ENCODE measurements around the gene UQCR10.
A peak's percentile ranks its signal among the peaks of the same experiment; 100 is the strongest.

UQCR10 gene

GRCh38 chr22:29762263-29762662, 4.9 kb upstream of the UQCR10 start:
- DNase-seq (ENCODE audit: low read depth in 2 of 2), result no peak

- DNase-seq (ENCODE audit: low read depth in 2 of 2), result no peak
Observed at GRCh38 chr22:29765905-29766631, 1.1 kb upstream of the UQCR10 start.

GRCh38 chr22:29766632-29767170, 468 bp upstream of the UQCR10 start, which contains the start of gene ZMAT5:
ZMAT5 (minus strand) TSS chr22:29767007; CDS start chr22:29748544, 18,463 bp downstream.
- DNase-seq (ENCODE audit: low read depth in 2 of 2), result peak; percentile 76 to 79

GRCh38 chr22:29768052-29768693, 1.0 kb downstream of the UQCR10 start:
- DNase-seq (ENCODE audit: low read depth in 2 of 2), result no peak

GRCh38 chr22:29769723-29770321, 2.7 kb downstream of the UQCR10 start:
- DNase-seq (ENCODE audit: low read depth in 2 of 2), result no peak

- DNase-seq (ENCODE audit: low read depth in 2 of 2), result no peak
Observed at GRCh38 chr22:29772170-29772641, 5.0 kb downstream of the UQCR10 start.

GRCh38 chr22:29773233-29773632, 6.1 kb downstream of the UQCR10 start:
- DNase-seq (ENCODE audit: low read depth in 2 of 2), result no peak

GRCh38 chr22:29780220-29780619, 13.1 kb downstream of the UQCR10 start:
- DNase-seq (ENCODE audit: low read depth in 2 of 2), result no peak

- DNase-seq (ENCODE audit: low read depth in 2 of 2), result no peak
Observed at GRCh38 chr22:29780748-29781676, 13.8 kb downstream of the UQCR10 start.

GRCh38 chr22:29782061-29782845, 15.1 kb downstream of the UQCR10 start:
- no peak for DNase-seq (ENCODE audit: low read depth in 2 of 2)

- DNase-seq (ENCODE audit: low read depth in 2 of 2), result no peak
Observed at GRCh38 chr22:29784451-29785361, 17.5 kb downstream of the UQCR10 start.

GRCh38 chr22:29786031-29786430, 18.9 kb downstream of the UQCR10 start:
- no peak for DNase-seq (ENCODE audit: low read depth in 2 of 2)

GRCh38 chr22:29787371-29787980, 20.3 kb downstream of the UQCR10 start:
- DNase-seq (ENCODE audit: low read depth in 2 of 2), result no peak

- no peak for DNase-seq (ENCODE audit: low read depth in 2 of 2)
Observed at GRCh38 chr22:29788339-29789279, 21.4 kb downstream of the UQCR10 start.

- no peak for DNase-seq (ENCODE audit: low read depth in 2 of 2)
Observed at GRCh38 chr22:29790061-29790460, 22.9 kb downstream of the UQCR10 start.

- no peak for DNase-seq (ENCODE audit: low read depth in 2 of 2)
Observed at GRCh38 chr22:29793396-29793795, 26.2 kb downstream of the UQCR10 start.

- DNase-seq (ENCODE audit: low read depth in 2 of 2), result no peak
Observed at GRCh38 chr22:29795663-29796062, 28.5 kb downstream of the UQCR10 start.

GRCh38 chr22:29797351-29797750, 30.2 kb downstream of the UQCR10 start:
- no peak for DNase-seq (ENCODE audit: low read depth in 2 of 2)

Data from stimulated activated CD8-positive, alpha-beta memory T cell treated with anti-CD3 and anti-CD28 coated beads, Interleukin-7, amount 100 ng/mL, for 1 hour (primary cell).